ENCODE measurements around the gene ZDHHC16.

GRCh38 chr10:97399843-97400545, 46.0 kb upstream of the ZDHHC16 start:
- TF ChIP-seq POLR2A (IDR thresholded peaks at IDR 0.05), result no peak
- TF ChIP-seq CTCF (IDR thresholded peaks at IDR 0.05), result no peak

All from Peyer's patch (tissue), 4 donors.